NCI-H2029 treated with DMSO at 0.1 percent for 48 hours (cell line): ENCODE results near the gene SLC26A3.

Experiments used
- DNase-seq: peaks from one replicate; lab custom pipeline; 2025; lab: John Stamatoyannopoulos, UW

Gene SLC26A3

GRCh38 chr7:107744345-107744750 is 58.7 kb downstream of the SLC26A3 start:
- DNase-seq = no peak

GRCh38 chr7:107743567-107744344 is 59.3 kb downstream of the SLC26A3 start, which contains the start of gene CBLL1:
TSS of gene CBLL1 (plus strand) at chr7:107744142. CDS start at chr7:107744164, 22 bp downstream.
- DNase-seq = peak; percentile 90

DNA sequence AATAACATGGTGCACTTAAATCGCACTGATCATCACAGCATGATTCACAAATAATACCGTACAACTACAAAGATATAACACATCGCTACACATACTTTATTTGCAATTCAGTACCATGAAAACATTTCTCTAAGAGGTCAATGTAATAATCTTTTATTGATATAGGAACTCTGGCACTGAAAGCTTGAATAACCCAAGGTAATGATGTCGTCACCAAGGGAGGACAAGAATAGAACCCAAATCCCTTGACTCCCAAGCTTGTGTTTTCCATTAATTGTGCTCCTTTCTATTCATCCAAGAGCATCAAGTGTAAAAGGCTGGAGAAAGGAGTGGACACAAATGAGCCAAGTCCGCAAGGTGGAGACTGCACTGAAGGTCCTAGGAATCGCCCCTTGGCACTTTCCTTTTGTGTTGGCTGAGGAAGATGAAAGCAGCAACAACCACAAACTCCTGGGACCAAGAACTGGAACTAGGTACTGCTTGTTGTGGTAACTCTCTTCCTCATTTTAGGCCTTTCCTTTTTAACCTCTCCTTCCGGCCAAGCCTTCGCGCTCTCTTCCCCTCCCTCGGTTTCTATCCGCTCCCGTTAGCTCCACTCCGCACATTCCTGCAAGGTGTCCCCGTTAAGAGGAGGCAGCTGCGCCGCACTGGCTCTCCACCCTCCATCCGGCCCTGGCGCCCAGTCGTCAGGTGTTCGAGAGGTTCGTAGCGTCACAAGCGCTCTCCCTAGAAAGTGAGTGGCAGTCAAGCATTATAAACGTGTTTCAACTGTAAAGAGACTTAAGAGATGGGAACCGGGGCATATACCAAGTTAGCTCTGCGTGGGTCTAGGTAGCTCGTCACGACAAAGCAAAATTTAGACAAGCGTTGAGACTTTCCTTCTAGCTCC is 60.1 kb downstream of the SLC26A3 start:
- DNase-seq = no peak

- DNase-seq = no peak
Observed at GRCh38 chr7:107728276-107728675, 74.7 kb downstream of the SLC26A3 start.

DNA sequence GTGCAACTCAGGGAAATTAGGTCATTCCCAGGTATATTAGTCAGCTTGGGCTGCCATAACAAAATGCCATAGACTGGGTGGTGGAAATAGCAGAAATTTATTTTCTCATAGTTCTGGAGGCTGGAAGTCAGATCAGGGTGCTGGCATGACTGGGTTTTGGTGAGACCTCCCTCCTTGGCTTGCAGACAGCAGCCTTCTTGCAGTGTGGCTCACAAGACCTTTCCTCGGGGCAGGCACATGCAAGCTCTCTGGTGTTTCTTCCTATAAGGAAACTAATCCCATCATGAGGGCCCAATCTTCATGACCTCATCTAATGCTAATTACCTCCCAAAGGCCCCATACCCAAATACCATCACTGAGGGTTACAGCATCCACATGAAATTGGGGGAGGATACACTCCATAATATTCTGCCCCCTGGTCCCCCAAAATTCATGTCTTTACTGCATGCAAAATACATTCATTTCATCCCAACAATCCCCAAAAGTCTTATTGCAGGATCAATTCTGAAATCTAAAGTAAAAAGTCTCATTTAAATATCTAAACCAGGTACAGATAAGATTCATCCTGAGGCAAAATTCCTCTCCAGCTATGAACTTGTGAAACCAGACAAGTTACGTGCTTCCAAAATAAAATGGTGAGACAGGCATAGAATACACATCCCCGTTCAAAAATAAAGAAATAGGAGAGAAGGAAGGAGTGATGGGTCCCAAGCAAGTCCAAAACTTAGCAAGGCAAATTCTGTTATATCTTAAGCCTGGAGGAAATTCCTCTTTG is 76.5 kb downstream of the SLC26A3 start:
- DNase-seq = no peak

- peak; percentile 35 for DNase-seq
Observed at GRCh38 chr7:107725138-107725740, 77.8 kb downstream of the SLC26A3 start.

DNA sequence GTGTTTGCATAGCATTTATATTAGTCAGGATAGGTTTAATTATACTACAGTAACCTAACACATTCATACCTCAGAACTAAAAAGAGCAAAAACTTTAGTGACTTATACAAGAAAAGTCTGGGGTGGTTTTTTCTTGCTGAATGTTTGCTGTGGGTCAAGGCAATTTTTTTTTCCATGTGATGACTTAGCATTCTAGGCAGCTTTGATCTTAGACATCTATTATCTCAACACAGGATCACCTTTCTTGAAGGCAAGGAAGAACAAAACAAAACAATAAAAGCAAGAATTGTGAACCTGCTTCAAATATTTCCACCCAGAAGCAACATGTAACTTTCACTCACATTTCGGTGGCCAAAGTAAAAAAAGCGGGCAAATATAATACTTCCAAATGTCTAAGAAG is 79.8 kb downstream of the SLC26A3 start:
- no peak for DNase-seq

DNA sequence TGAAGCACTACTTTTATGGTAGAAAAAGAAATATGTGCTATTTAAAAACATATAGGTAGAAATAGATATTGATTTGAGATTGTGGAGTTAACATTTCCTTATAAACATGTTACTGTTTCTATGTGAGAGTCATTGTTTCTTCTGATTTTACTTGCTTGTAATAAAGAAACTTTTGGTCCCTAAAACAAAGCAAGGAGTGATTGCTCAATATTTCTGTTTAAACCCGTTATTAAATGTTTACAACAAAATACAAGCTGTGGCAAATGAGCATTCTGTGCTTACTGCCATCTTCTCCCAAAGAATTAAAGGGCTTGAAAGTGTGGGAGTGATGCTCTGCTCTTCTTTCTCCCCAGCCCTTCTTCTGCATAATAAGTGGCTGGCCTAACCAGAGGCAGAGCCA is 81.7 kb downstream of the SLC26A3 start:
- no peak for DNase-seq

DNA sequence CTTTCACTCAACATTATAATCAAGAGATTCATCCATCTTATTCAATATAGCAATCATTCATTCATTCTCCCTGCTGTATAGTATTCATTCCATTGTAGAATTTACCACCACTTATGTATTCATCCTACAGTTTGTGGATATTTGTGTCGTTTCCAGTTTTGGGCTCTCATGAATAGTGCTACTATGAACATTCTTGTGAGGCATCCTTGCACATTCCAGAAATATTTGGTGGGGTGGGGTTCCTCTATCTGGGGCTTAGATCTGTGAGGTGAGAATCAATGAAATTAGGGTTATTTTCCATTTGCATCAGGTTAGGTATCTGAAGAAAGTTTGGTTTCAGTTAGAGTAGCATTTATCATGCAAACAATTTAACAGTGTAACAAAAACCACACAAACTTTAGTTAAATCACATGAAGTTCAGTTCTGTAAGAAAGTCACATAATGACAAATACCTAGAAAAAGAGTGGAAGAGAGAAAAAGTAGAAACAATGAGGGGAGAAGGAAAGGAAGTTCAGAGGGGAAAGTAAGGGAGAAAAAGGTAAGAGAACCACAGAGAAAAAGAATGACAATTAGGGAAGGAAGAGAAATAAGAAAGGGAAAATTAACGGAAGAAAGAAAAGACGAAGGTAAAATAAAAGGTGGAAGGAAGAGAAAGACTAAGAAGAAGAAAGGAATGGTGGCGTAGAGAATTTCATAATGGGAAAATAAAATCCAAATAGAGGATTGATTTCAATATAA is 84.4 kb downstream of the SLC26A3 start:
- no peak for DNase-seq

DNA sequence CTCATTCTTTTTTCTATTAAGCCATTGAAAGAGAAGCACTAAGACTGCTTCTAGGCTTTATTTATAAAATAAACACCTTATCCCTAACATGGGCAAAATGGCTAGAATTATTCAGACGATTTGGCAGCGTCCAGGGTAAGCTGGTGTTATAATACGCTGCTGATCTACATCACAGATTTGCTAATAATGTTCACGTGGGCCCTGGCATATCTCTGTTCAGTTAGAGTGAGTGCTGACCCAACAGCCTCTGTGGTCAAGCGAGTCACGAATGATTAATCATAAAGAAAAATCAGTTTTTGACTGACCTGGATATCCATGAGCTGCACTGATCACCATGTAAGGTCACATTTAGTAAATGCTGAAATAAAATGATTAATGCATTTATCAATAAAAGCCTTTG is 87.5 kb downstream of the SLC26A3 start:
- no peak for DNase-seq
